GM13977 (cell line): ENCODE data around the gene HPF1.

Source experiments
- DNase-seq: peaks from one replicate; pipeline ENCODE4 v3.0.0; 2012; ENCODE audit warnings: low spot score
- CTCF ChIP-seq: IDR thresholded peaks from 2 replicates; pipeline ENCODE4 v1.5.1; 2012; ENCODE audit warnings: mild to moderate bottlenecking, control low read depth; ENCODE audit not compliant: insufficient read depth; ENCODE audit errors: extremely low read depth, missing control alignments
- in situ Hi-C: fragments of 300-500 bp; cut with MboI; formaldehyde crosslinking; loops from one replicate; pipeline ENCODE4 v1.12.0; 2022; ENCODE audit warnings: low sequenced_read_pairs, low pct_unique_long_range_greater_than_20kb, mixed read lengths, inconsistent platforms; ENCODE audit not compliant: unreplicated experiment

The HPF1 gene

GRCh38 chr4:169723207-169723965 lies 34.4 kb downstream of the HPF1 start:
- in situ Hi-C loops = no loop called here
- TF ChIP-seq CTCF = no peak

GRCh38 chr4:169720529-169720928 lies 37.2 kb downstream of the HPF1 start:
- no peak for TF ChIP-seq CTCF
- in situ Hi-C loops = no loop called here
- no peak for DNase-seq

More at GRCh38 chr4:169723207-169723965, 34.4 kb downstream of the HPF1 start:
- no peak for DNase-seq

- in situ Hi-C loops = no loop called here
- no peak for DNase-seq
- no peak for TF ChIP-seq CTCF
Measured at GRCh38 chr4:169716677-169717076, 41.1 kb downstream of the HPF1 start.

GRCh38 chr4:169715826-169716225 lies 41.9 kb downstream of the HPF1 start:
- no peak for TF ChIP-seq CTCF
- no peak for DNase-seq
- in situ Hi-C loops = no loop called here

GRCh38 chr4:169707958-169708643 lies 49.6 kb downstream of the HPF1 start:
- TF ChIP-seq CTCF = no peak
- in situ Hi-C loops = no loop called here
- no peak for DNase-seq

- in situ Hi-C loops = no loop called here
- TF ChIP-seq CTCF = no peak
Measured at GRCh38 chr4:169698331-169698730, 59.4 kb downstream of the HPF1 start.

More at GRCh38 chr4:169698331-169698730, 59.4 kb downstream of the HPF1 start:
- DNase-seq = no peak
